H9 (cell line): ENCODE results near the gene CCDC187. TPM values are rescaled to one million over a fixed set of nuclear protein-coding genes. Genes with fewer than 3 reads are reported as not detected.

Experiments used
- DNase-seq: peaks from one replicate; pipeline ENCODE4 v3.0.0-alpha.2; 2017
- H2AFZ ChIP-seq: one replicate; pipeline ENCODE4 v1.6.1; 2013; ENCODE audit warnings: mild to moderate bottlenecking, low read length, control low read depth, moderate library complexity
- H2AK5ac ChIP-seq: 2 replicates; pipeline ENCODE4 v1.6.1; 2013; ENCODE audit warnings: low read length, control low read depth, mixed read lengths; ENCODE audit not compliant: insufficient read length
- H2BK120ac ChIP-seq: one replicate; pipeline ENCODE4 v1.6.1; 2013; ENCODE audit warnings: low read depth, mild to moderate bottlenecking, low read length, control low read depth, inconsistent platforms; ENCODE audit not compliant: poor library complexity, severe bottlenecking
- H2BK12ac ChIP-seq: 2 replicates; pipeline ENCODE4 v1.6.1; 2013; ENCODE audit warnings: low read length, control low read depth, mixed read lengths, low read depth; ENCODE audit not compliant: insufficient read length
- H2BK15ac ChIP-seq: 2 replicates; pipeline ENCODE4 v1.6.1; 2013; ENCODE audit warnings: low read depth, low read length, control low read depth
- H2BK20ac ChIP-seq: one replicate; pipeline ENCODE4 v1.6.1; 2013; ENCODE audit warnings: low read depth, mild to moderate bottlenecking, low read length, control low read depth, inconsistent platforms; ENCODE audit not compliant: poor library complexity, severe bottlenecking
- H2BK5ac ChIP-seq: 2 replicates; pipeline ENCODE4 v1.6.1; 2013; ENCODE audit warnings: low read length, control low read depth, mixed read lengths; ENCODE audit not compliant: insufficient read length
- H3K14ac ChIP-seq: 2 replicates; pipeline ENCODE4 v1.6.1; 2013; ENCODE audit warnings: low read length, control low read depth; ENCODE audit not compliant: insufficient read depth
- H3K18ac ChIP-seq: 2 replicates; pipeline ENCODE4 v1.6.1; 2013; ENCODE audit warnings: low read depth, mild to moderate bottlenecking, mixed read lengths, low read length, control low read depth; ENCODE audit not compliant: insufficient read length
- H3K23ac ChIP-seq: 2 replicates; pipeline ENCODE4 v1.6.1; 2013; ENCODE audit warnings: low read length, control low read depth, mixed read lengths, low read depth; ENCODE audit not compliant: insufficient read length
- H3K23me2 ChIP-seq: 2 replicates; pipeline ENCODE4 v1.6.1; 2013; ENCODE audit warnings: low read depth, mild to moderate bottlenecking, mixed read lengths, low read length, control low read depth; ENCODE audit not compliant: insufficient read length, poor library complexity, severe bottlenecking
- H3K27ac ChIP-seq: 2 replicates; pipeline ENCODE4 v1.5.1; 2013; ENCODE audit warnings: low read length, control low read depth, mixed read lengths, low read depth; ENCODE audit not compliant: insufficient read length
- H3K27me3 ChIP-seq: 2 replicates; pipeline ENCODE4 v1.6.1; 2013; ENCODE audit warnings: low read length, control low read depth, inconsistent platforms; ENCODE audit not compliant: insufficient read depth
- H3K4ac ChIP-seq: 2 replicates; pipeline ENCODE4 v1.6.1; 2013; ENCODE audit warnings: low read depth, mild to moderate bottlenecking, control low read depth, inconsistent platforms, low read length, moderate library complexity
- H3K4me1 ChIP-seq: 2 replicates; pipeline ENCODE4 v1.6.1; 2013; ENCODE audit warnings: low read length, control low read depth, inconsistent platforms; ENCODE audit not compliant: insufficient read depth
- H3K4me2 ChIP-seq: 2 replicates; pipeline ENCODE4 v1.6.1; 2013; ENCODE audit warnings: low read length, control low read depth, mixed read lengths; ENCODE audit not compliant: insufficient read length, insufficient read depth
- H3K56ac ChIP-seq: 2 replicates; pipeline ENCODE4 v1.6.1; 2013; ENCODE audit warnings: low read depth, mild to moderate bottlenecking, mixed read lengths, low read length, control low read depth; ENCODE audit not compliant: insufficient read length
- H3K79me1 ChIP-seq: 2 replicates; pipeline ENCODE4 v1.6.1; 2013; ENCODE audit warnings: low read depth, mild to moderate bottlenecking, moderate library complexity, low read length, control low read depth, inconsistent platforms; ENCODE audit not compliant: insufficient read depth, poor library complexity, severe bottlenecking
- H3K79me2 ChIP-seq: 2 replicates; pipeline ENCODE4 v1.6.1; 2013; ENCODE audit warnings: low read length, control low read depth, inconsistent platforms; ENCODE audit not compliant: insufficient read depth
- H3K9ac ChIP-seq: 2 replicates; pipeline ENCODE4 v1.6.1; 2013; ENCODE audit warnings: low read length, control low read depth, mixed read lengths; ENCODE audit not compliant: insufficient read length; ENCODE audit errors: extremely low read depth
- H3K9me3 ChIP-seq: one replicate; pipeline ENCODE4 v1.6.1; 2013; ENCODE audit warnings: low read depth, low read length, inconsistent platforms; ENCODE audit not compliant: control insufficient read depth
- H3T11ph ChIP-seq: one replicate; pipeline ENCODE4 v1.6.1; 2013; ENCODE audit warnings: mild to moderate bottlenecking, low read length, control low read depth, inconsistent platforms
- H4K20me1 ChIP-seq: one replicate; pipeline ENCODE4 v1.6.1; 2013; ENCODE audit not compliant: control insufficient read depth, insufficient read length, insufficient read depth
- H4K5ac ChIP-seq: 2 replicates; pipeline ENCODE4 v1.6.1; 2013; ENCODE audit warnings: low read depth, mild to moderate bottlenecking, mixed read lengths, low read length, control low read depth; ENCODE audit not compliant: insufficient read length
- H4K8ac ChIP-seq: replicated peaks from 2 replicates; pipeline ENCODE4 v1.6.1; 2013; ENCODE audit warnings: low read length, control low read depth, mixed read lengths, low read depth; ENCODE audit not compliant: insufficient read length
- H4K91ac ChIP-seq: 2 replicates; pipeline ENCODE4 v1.6.1; 2013; ENCODE audit warnings: low read depth, mild to moderate bottlenecking, moderate library complexity, mixed read lengths, low read length, control low read depth; ENCODE audit not compliant: insufficient read length
- H3K27ac Mint-ChIP-seq, 3 experiments: 2 replicates in 2 of 3; 3 replicates in 1 of 3; pipeline ENCODE4 v1.8.0; 2020 to 2021; ENCODE audit warnings: mixed read lengths in 3 of 3, mild to moderate bottlenecking in 1 of 3, moderate library complexity in 1 of 3
- H3K27me3 Mint-ChIP-seq: 2 replicates; pipeline ENCODE4 v1.8.0; 2021; ENCODE audit warnings: low read depth, mild to moderate bottlenecking, moderate library complexity, mixed read lengths
- H3K36me3 Mint-ChIP-seq, 3 experiments: 2 replicates in 2 of 3; 3 replicates in 1 of 3; pipeline ENCODE4 v1.8.0; 2020 to 2021; ENCODE audit warnings: low read depth in 3 of 3, mixed read lengths in 3 of 3; ENCODE audit not compliant: insufficient read depth in 1 of 3
- H3K4me1 Mint-ChIP-seq, 2 experiments: 2 replicates each; pipeline ENCODE4 v1.8.0; 2020; ENCODE audit warnings: mixed read lengths in 2 of 2
- H3K4me3 Mint-ChIP-seq, 2 experiments: 2 replicates in 1 of 2; 3 replicates in 1 of 2; pipeline ENCODE4 v1.8.0; 2020 to 2021; ENCODE audit warnings: mild to moderate bottlenecking in 2 of 2, mixed read lengths in 2 of 2, moderate library complexity in 1 of 2
- H3K9me3 Mint-ChIP-seq, 2 experiments: 2 replicates in 1 of 2; 3 replicates in 1 of 2; pipeline ENCODE4 v1.8.0; 2020; ENCODE audit warnings: mild to moderate bottlenecking in 2 of 2, mixed read lengths in 2 of 2, moderate library complexity in 1 of 2
- WGBS: extraction: QIAGEN DNeasy Blood & Tissue Kit; methylation state at CpG from one replicate; pipeline ENCODE4 v1.1.7; 2013; ENCODE audit warnings: missing lambda C conversion rate, low lambda C conversion rate, mixed read lengths; ENCODE audit not compliant: insufficient read length; ENCODE audit errors: extremely low coverage; 5-methylcytosine and 5-hydroxymethylcytosine counted together
- total RNA-seq: library from RNA; stranded (reverse); gene quantifications from 2 replicates; pipeline ENCODE4 v1.2.1, GENCODE V29; 2021
- TF ChIP-seq, protein P1 (sequence below): fragments of 200-600 bp; sonication (generic); conservative IDR thresholded peaks from 3 replicates; pipeline ENCODE4 v1.8.0; 2021; ENCODE audit warnings: antibody characterized with exemption, mild to moderate bottlenecking

CCDC187 gene
- total RNA-seq, 1 experiment from 2014 or later = 0.07 TPM

DNA sequence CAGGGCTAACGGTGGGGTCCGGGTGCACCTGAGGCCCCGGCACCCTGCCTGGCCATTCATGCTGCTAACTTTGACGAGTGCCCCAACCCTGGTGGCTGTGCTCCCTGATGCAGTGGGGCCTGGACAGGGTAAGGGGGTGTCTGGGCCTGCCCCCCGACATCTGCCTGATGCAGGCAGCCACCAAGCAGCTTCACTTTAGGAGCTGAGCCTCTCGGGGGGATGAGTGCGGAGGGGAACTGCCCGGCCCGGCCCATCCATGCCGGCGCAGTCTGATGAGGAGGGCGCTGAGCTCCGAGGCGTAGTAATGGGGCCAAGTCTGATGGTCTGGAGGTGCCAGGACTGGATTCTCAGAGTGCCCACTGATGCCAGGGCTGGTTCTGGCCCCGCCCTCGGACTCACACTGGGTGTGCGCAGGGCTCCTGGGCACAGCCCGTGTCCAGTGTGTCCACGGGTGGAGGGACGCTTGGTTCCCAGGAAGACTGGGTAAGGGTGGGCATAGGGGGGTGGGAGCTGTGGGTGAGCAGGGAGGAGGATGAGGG lies 43.1 kb upstream of the CCDC187 start:
- Histone ChIP-seq H3K56ac (no peak overlapping the region), H3K9ac (no peak overlapping the region), H3K14ac (no peak overlapping the region), H3K23me2 (no peaks in the 10 kb centered on the region), H3T11ph (no peak overlapping the region), H3K79me2 (no peaks in the 10 kb centered on the region), H3K18ac (no peak overlapping the region), H3K27me3 (no peaks in the 10 kb centered on the region), H3K23ac (no peak overlapping the region), H4K20me1 (no peaks in the 10 kb centered on the region), H3K4ac (no peak overlapping the region), H4K91ac (no peak overlapping the region), H3K4me1 (no peaks in the 10 kb centered on the region), H2AK5ac (no peak overlapping the region), H2BK15ac (no peak overlapping the region), H2BK20ac (no peak overlapping the region), H4K5ac (no peak overlapping the region), H4K8ac (no peak overlapping the region), H3K79me1 (no peaks in the 10 kb centered on the region), H3K9me3 (no peaks in the 10 kb centered on the region), H2BK5ac (no peak overlapping the region), H2BK12ac (no peak overlapping the region), H3K27ac (no peak overlapping the region), H2AFZ (no peak overlapping the region), H3K4me2 (no peak overlapping the region), H2BK120ac (no peak overlapping the region)
- WGBS = no CpG with 5 or more reads among the region's 20 CpGs
- DNase-seq = no peak
- no peaks in the 10 kb centered on the region for H3K9me3 Mint-ChIP-seq
- H3K27me3 Mint-ChIP-seq = no peaks in the 10 kb centered on the region; the same call in 1 of the 2 replicates
- no peak overlapping the region for H3K4me3 Mint-ChIP-seq
- H3K36me3 Mint-ChIP-seq = no peaks in the 10 kb centered on the region
- H3K27ac Mint-ChIP-seq = 0 out of 7 replicates have a peak overlapping the region, but pooled peaks of 1 of the 3 experiments have one; percentile 22
- TF ChIP-seq, protein P1, sequence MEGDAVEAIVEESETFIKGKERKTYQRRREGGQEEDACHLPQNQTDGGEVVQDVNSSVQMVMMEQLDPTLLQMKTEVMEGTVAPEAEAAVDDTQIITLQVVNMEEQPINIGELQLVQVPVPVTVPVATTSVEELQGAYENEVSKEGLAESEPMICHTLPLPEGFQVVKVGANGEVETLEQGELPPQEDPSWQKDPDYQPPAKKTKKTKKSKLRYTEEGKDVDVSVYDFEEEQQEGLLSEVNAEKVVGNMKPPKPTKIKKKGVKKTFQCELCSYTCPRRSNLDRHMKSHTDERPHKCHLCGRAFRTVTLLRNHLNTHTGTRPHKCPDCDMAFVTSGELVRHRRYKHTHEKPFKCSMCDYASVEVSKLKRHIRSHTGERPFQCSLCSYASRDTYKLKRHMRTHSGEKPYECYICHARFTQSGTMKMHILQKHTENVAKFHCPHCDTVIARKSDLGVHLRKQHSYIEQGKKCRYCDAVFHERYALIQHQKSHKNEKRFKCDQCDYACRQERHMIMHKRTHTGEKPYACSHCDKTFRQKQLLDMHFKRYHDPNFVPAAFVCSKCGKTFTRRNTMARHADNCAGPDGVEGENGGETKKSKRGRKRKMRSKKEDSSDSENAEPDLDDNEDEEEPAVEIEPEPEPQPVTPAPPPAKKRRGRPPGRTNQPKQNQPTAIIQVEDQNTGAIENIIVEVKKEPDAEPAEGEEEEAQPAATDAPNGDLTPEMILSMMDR = no peak
- peaks cover 3 to 18% of the 10 kb centered on the region in 2 experiments; a peak in 2 of 4 replicates for H3K4me1 Mint-ChIP-seq
